Keratinocyte (primary cell): Measurements from ENCODE around the gene MED15. TPM values are rescaled to one million over a fixed set of nuclear protein-coding genes. Genes with fewer than 3 reads are reported as not detected.

Experiments used
- DNase-seq: peaks from one replicate; pipeline ENCODE4 v3.0.0-alpha.2; 2011; ENCODE audit warnings: low read depth, missing footprints, low spot score
- FAIRE-seq: peaks from 2 replicates; lab custom pipeline; 2011; peaks lifted over from hg19 to GRCh38; lab: Jason Lieb, UNC
- H2AFZ ChIP-seq: 2 replicates; pipeline ENCODE4 v1.6.0; 2012; ENCODE audit warnings: low read length, control low read depth, inconsistent platforms; ENCODE audit not compliant: control insufficient read depth
- H3K27ac ChIP-seq: 2 replicates; pipeline ENCODE4 v1.5.1; 2011; ENCODE audit warnings: low read length; ENCODE audit not compliant: control insufficient read depth, insufficient read depth
- H3K27me3 ChIP-seq: 3 replicates; pipeline ENCODE4 v1.6.0; 2011; ENCODE audit warnings: low read length; ENCODE audit not compliant: control insufficient read depth, insufficient read depth; ENCODE audit errors: extremely low read depth
- H3K36me3 ChIP-seq, 2 experiments: 2 replicates in 1 of 2; 3 replicates in 1 of 2; pipeline ENCODE4 v1.5.1; 2011; ENCODE audit warnings: low read length in 2 of 2, mild to moderate bottlenecking in 1 of 2; ENCODE audit not compliant: control insufficient read depth in 2 of 2, insufficient read depth in 2 of 2; ENCODE audit errors: extremely low read depth in 1 of 2
- H3K4me1 ChIP-seq: 3 replicates; pipeline ENCODE4 v1.5.1; 2011; ENCODE audit warnings: low read length; ENCODE audit not compliant: control insufficient read depth, insufficient read depth; ENCODE audit errors: extremely low read depth
- H3K4me2 ChIP-seq: 3 replicates; pipeline ENCODE4 v1.6.0; 2011; ENCODE audit warnings: low read depth, low read length; ENCODE audit not compliant: control insufficient read depth, insufficient read depth; ENCODE audit errors: extremely low read depth
- H3K4me3 ChIP-seq, 3 experiments: fragments of 200-600 bp in 1 of 3; sonication (generic) in 1 of 3; 2 replicates in 2 of 3; 3 replicates in 1 of 3; pipeline ENCODE4 v1.5.1; 2011 to 2016; ENCODE audit warnings: low read length in 3 of 3, mild to moderate bottlenecking in 3 of 3, control low read depth in 2 of 3, inconsistent platforms in 1 of 3, low read depth in 1 of 3, mixed read lengths in 1 of 3, mixed run types in 1 of 3, moderate library complexity in 1 of 3; ENCODE audit not compliant: control insufficient read depth in 2 of 3, insufficient read depth in 2 of 3; ENCODE audit errors: extremely low read depth in 1 of 3
- H3K79me2 ChIP-seq: 2 replicates; pipeline ENCODE4 v1.6.0; 2012; ENCODE audit warnings: low read length; ENCODE audit not compliant: control insufficient read depth, insufficient read depth
- H3K9ac ChIP-seq: 3 replicates; pipeline ENCODE4 v1.6.0; 2011; ENCODE audit warnings: low read length; ENCODE audit not compliant: control insufficient read depth, insufficient read depth; ENCODE audit errors: extremely low read depth
- H3K9me1 ChIP-seq: 3 replicates; pipeline ENCODE4 v1.6.0; 2011; ENCODE audit warnings: low read length; ENCODE audit not compliant: control insufficient read depth, insufficient read depth; ENCODE audit errors: extremely low read depth
- H3K9me3 ChIP-seq: 2 replicates; pipeline ENCODE4 v1.5.1; 2012; ENCODE audit warnings: low read depth, low read length; ENCODE audit not compliant: control insufficient read depth
- H4K20me1 ChIP-seq: 3 replicates; pipeline ENCODE4 v1.6.0; 2011; ENCODE audit warnings: low read length; ENCODE audit not compliant: control insufficient read depth, insufficient read depth; ENCODE audit errors: extremely low read depth
- CTCF ChIP-seq, 3 experiments: IDR thresholded peaks in 1 of 3; conservative IDR thresholded peaks in 1 of 3; optimal IDR thresholded peaks in 1 of 3; 2 replicates in 2 of 3; 3 replicates in 1 of 3; pipeline versions ENCODE3 to v1.5.1; 2011; ENCODE audit warnings: low read length in 3 of 3, mild to moderate bottlenecking in 3 of 3, moderate library complexity in 2 of 3, control low read depth in 1 of 3, inconsistent platforms in 1 of 3; ENCODE audit not compliant: insufficient read depth in 2 of 3; ENCODE audit errors: extremely low read depth in 1 of 3
- EZH2 ChIP-seq: IDR thresholded peaks from one replicate; pipeline ENCODE4 v1.6.1; 2012; ENCODE audit warnings: inconsistent platforms, mild to moderate bottlenecking, low read length, moderate library complexity
- dilution Hi-C: fragments of 300-500 bp; cut with MboI; formaldehyde crosslinking; loops from one replicate; pipeline ENCODE4 v1.7.0; 2020; ENCODE audit warnings: low sequenced_read_pairs; ENCODE audit not compliant: extremely low pct_ligation_motif_present
- polyA plus RNA-seq, 5 experiments: library from polyadenylated mRNA; depleted of rRNA in 3 of 5; stranded (reverse) in 3 of 5; stranded (forward) in 1 of 5; unstranded in 1 of 5; fragments of >200 nt; gene quantifications; 1 replicate in 1 of 5; 2 replicates in 3 of 5; 3 replicates in 1 of 5; pipeline versions ENCODE4 v1.2.1 to v1.2.3, GENCODE V29; 2011 to 2012; ENCODE audit warnings: missing spikeins in 2 of 5, low read depth in 1 of 5, low replicate concordance in 1 of 5

MED15 gene
- polyA plus RNA-seq, 1 donor (not counting 4 experiments of a cell fraction or from before 2014, with no cell fraction given), result 24.9 TPM

GRCh38 chr22:20622650-20623339 lies 115.4 kb downstream of the MED15 start:
- Histone ChIP-seq H3K4me1 (no peaks in the 10 kb centered on the region), H4K20me1 (no peaks in the 10 kb centered on the region), H3K9ac (no peak overlapping the region), H3K27me3 (no peaks in the 10 kb centered on the region), H3K36me3 (no peaks in the 10 kb centered on the region), H3K4me2 (no peak overlapping the region), H3K9me1 (no peaks in the 10 kb centered on the region), H3K9me3 (no peaks in the 10 kb centered on the region), H2AFZ (no peak overlapping the region), H3K4me3 (no peak overlapping the region), H3K27ac (no peak overlapping the region), H3K79me2 (no peaks in the 10 kb centered on the region)
- DNase-seq (no peak), FAIRE-seq (no peak)
- TF ChIP-seq CTCF (optimal IDR thresholded peaks at IDR 0.05 in 1 of 3, IDR thresholded peaks at IDR 0.05 in 1 of 3, conservative IDR thresholded peaks at IDR 0.05 in 1 of 3; ENCODE audit: extremely low read depth in 1 of 3, insufficient read depth in 2 of 3, low read length in 3 of 3), result no peak
- no peak for TF ChIP-seq EZH2
- dilution Hi-C loops, result no loop called here

DNA sequence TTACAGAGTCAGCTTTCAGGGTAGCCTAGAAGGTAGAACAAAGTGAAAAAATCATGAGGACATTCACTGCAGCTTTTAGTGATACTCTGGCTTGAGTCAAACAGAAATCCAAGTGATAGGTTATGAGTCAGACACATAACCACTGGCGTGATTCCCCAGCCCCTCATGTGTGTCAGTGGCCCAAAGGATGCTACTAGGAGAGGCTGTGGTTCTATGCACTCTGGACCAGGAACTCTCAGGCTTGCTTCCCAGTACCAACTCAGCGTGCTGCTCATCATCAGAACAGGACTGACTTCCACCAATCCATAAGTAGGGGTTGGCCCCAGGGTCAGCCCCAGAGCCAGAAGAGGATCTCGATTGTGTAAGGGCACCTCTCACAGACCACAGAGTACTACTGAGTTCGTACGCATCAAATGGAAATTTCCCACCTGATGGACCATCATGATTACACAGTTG lies 116.8 kb downstream of the MED15 start:
- no peaks in the 10 kb centered on the region for H3K9me1 ChIP-seq
- H3K4me3 ChIP-seq, result no peak overlapping the region
- H3K36me3 ChIP-seq, result no peaks in the 10 kb centered on the region
- H3K4me1 ChIP-seq, result no peaks in the 10 kb centered on the region
- FAIRE-seq, result no peak
- no peak overlapping the region for H3K4me2 ChIP-seq
- H3K9ac ChIP-seq, result no peak overlapping the region
- H4K20me1 ChIP-seq, result no peaks in the 10 kb centered on the region
- no peaks in the 10 kb centered on the region for H3K27me3 ChIP-seq
- H3K79me2 ChIP-seq, result no peaks in the 10 kb centered on the region
- TF ChIP-seq EZH2 (no peak), CTCF (optimal IDR thresholded peaks at IDR 0.05 in 1 of 3, IDR thresholded peaks at IDR 0.05 in 1 of 3, conservative IDR thresholded peaks at IDR 0.05 in 1 of 3; ENCODE audit: extremely low read depth in 1 of 3, insufficient read depth in 2 of 3, low read length in 3 of 3) (no peak)
- dilution Hi-C loops, result no loop called here
- no peak for DNase-seq
- no peak overlapping the region for H2AFZ ChIP-seq
- H3K9me3 ChIP-seq, result no peaks in the 10 kb centered on the region
- no peak overlapping the region for H3K27ac ChIP-seq
